ENCODE measurements around the gene CEP162. TPM values are rescaled to one million over a fixed set of nuclear protein-coding genes. Genes with fewer than 3 reads are reported as not detected.
"Not testable (repeated sequence)": the region's sequence is repeated elsewhere in the genome, so short reads cannot be mapped to it uniquely, and the experiment has no call there.

The CEP162 gene
- total RNA-seq, 2 donors from 2014 or later: 6.3 to 9.7 TPM

GRCh38 chr6:84119277-84119676 lies 108.2 kb downstream of the CEP162 start:
- no peaks in the 10 kb centered on the region for H3K27me3 ChIP-seq (replicated peaks; ENCODE audit: insufficient read depth)
- no peaks in the 10 kb centered on the region for H3K9me3 ChIP-seq
- no peak for DNase-seq (ENCODE audit: low spot score)
- no peak overlapping the region for H3K27ac ChIP-seq
- no peak for ATAC-seq (ENCODE audit: insufficient number of reproducible peaks, low FRiP score, low read depth)
- no peak overlapping the region for H3K4me3 ChIP-seq
- H3K36me3 ChIP-seq: no peaks in the 10 kb centered on the region
- no peak for TF ChIP-seq CTCF (IDR thresholded peaks at IDR 0.05)
- no peaks in the 10 kb centered on the region for H3K4me1 ChIP-seq (ENCODE audit: control insufficient read depth in 1 of 2, low read depth in 2 of 2)

- ATAC-seq (ENCODE audit: insufficient number of reproducible peaks, low FRiP score, low read depth): no peak
- Histone ChIP-seq H3K27me3 (replicated peaks; ENCODE audit: insufficient read depth) (no peaks in the 10 kb centered on the region), H3K36me3 (no peaks in the 10 kb centered on the region), H3K4me1 (ENCODE audit: control insufficient read depth in 1 of 2, low read depth in 2 of 2) (no peaks in the 10 kb centered on the region), H3K27ac (no peak overlapping the region), H3K9me3 (no peaks in the 10 kb centered on the region), H3K4me3 (no peak overlapping the region)
- DNase-seq (ENCODE audit: low spot score): no peak
- TF ChIP-seq CTCF (IDR thresholded peaks at IDR 0.05): no peak
These were observed 109.3 kb downstream of the CEP162 start for GRCh38 chr6:84118191-84118590.

- not testable (repeated sequence) for H3K27me3 ChIP-seq (replicated peaks; ENCODE audit: insufficient read depth)
These were observed 112.4 kb downstream of the CEP162 start for GRCh38 chr6:84114933-84115594.

GRCh38 chr6:84111351-84111750 lies 116.1 kb downstream of the CEP162 start:
- DNase-seq (ENCODE audit: low spot score); H3K27ac ChIP-seq; H3K4me3 ChIP-seq; H3K36me3 ChIP-seq; H3K27me3 ChIP-seq (replicated peaks; ENCODE audit: insufficient read depth); H3K4me1 ChIP-seq (ENCODE audit: control insufficient read depth in 1 of 2, low read depth in 2 of 2); H3K9me3 ChIP-seq; ATAC-seq (ENCODE audit: insufficient number of reproducible peaks, low FRiP score, low read depth): not testable (repeated sequence)

More at GRCh38 chr6:84114933-84115594, 112.4 kb downstream of the CEP162 start:
- ATAC-seq (ENCODE audit: insufficient number of reproducible peaks, low FRiP score, low read depth); H3K4me1 ChIP-seq (ENCODE audit: control insufficient read depth in 1 of 2, low read depth in 2 of 2); DNase-seq (ENCODE audit: low spot score); H3K36me3 ChIP-seq; H3K9me3 ChIP-seq; H3K27ac ChIP-seq; H3K4me3 ChIP-seq: not testable (repeated sequence)

- Histone ChIP-seq H3K27ac (no peak overlapping the region), H3K27me3 (replicated peaks; ENCODE audit: insufficient read depth) (no peaks in the 10 kb centered on the region), H3K4me1 (ENCODE audit: control insufficient read depth in 1 of 2, low read depth in 2 of 2) (no peaks in the 10 kb centered on the region), H3K9me3 (no peaks in the 10 kb centered on the region), H3K36me3 (no peaks in the 10 kb centered on the region), H3K4me3 (no peak overlapping the region)
- ATAC-seq (ENCODE audit: insufficient number of reproducible peaks, low FRiP score, low read depth): no peak
- no peak for DNase-seq (ENCODE audit: low spot score)
- no peak for TF ChIP-seq CTCF (IDR thresholded peaks at IDR 0.05)
These were observed 119.9 kb downstream of the CEP162 start for GRCh38 chr6:84107495-84107894.

GRCh38 chr6:84105215-84105924 lies 122.1 kb downstream of the CEP162 start:
- H3K36me3 ChIP-seq; ATAC-seq (ENCODE audit: insufficient number of reproducible peaks, low FRiP score, low read depth); H3K27me3 ChIP-seq (replicated peaks; ENCODE audit: insufficient read depth); H3K27ac ChIP-seq; DNase-seq (ENCODE audit: low spot score); H3K4me3 ChIP-seq; H3K9me3 ChIP-seq; H3K4me1 ChIP-seq (ENCODE audit: control insufficient read depth in 1 of 2, low read depth in 2 of 2): not testable (repeated sequence)

Data from thoracic aorta (tissue), 2 donors.